Skin epidermis (tissue), 12 donors: Measurements from ENCODE around the gene LAMB1.
"Not testable (repeated sequence)": the region's sequence is repeated elsewhere in the genome, so short reads cannot be mapped to it uniquely, and the experiment has no call there.

Experiments used
- H3K27ac ChIP-seq, 21 experiments: fragments of 200-600 bp; sonication (generic) in 11 of 21; one replicate each; pipeline ENCODE4 v1.5.0; 2020; ENCODE audit warnings: mild to moderate bottlenecking in 3 of 21, inconsistent platforms in 2 of 21, moderate library complexity in 2 of 21
- H3K4me3 ChIP-seq, 7 experiments: fragments of 200-600 bp; sonication (generic) in 2 of 7; one replicate each; pipeline ENCODE4 v1.5.0; 2020; ENCODE audit warnings: inconsistent platforms in 2 of 7, mild to moderate bottlenecking in 2 of 7, moderate library complexity in 1 of 7

Gene LAMB1

GRCh38 chr7:107977048-107977447 is 25.9 kb downstream of the LAMB1 start:
- Histone ChIP-seq H3K27ac (no peak overlapping the region), H3K4me3 (no peak overlapping the region)

- H3K27ac ChIP-seq, result no peak overlapping the region
- H3K4me3 ChIP-seq, result no peak overlapping the region
Measured at GRCh38 chr7:107976620-107977019, 26.3 kb downstream of the LAMB1 start.

DNA sequence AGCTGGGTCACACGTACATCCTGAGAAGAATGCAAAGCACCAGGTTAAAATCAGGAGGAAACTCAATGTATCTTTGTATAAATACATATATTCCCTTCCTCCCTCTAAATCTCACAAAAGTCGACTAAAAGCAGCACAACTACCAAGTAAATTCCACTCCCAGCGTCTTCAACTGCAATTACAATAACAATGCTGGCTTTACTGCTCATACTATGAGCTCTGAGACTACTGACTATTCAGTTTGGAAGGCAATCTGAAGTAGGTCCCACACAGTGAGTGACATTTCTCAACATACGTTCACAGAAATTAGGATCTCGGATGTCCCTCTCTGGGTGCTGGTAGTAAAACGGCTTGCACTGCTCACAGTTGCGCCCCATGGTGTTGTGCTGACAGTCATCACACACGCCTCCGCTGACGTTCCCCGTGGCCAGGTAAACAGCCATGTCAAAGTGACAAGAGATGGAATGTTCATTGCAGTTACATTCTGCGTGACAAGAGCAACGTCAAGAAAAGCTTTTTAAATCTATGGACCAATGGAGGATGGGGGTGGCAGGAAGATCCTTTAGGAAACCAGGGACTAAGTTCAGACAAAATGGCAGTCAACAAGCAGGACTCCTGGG is 27.5 kb downstream of the LAMB1 start:
- no peak overlapping the region for H3K27ac ChIP-seq

GRCh38 chr7:107973861-107974260 is 29.1 kb downstream of the LAMB1 start:
- H3K27ac ChIP-seq, result peak overlapping the region in 4 of 21 experiments; percentile 5 to 80 (median 50)
- no peak overlapping the region for H3K4me3 ChIP-seq

More for the DNA sequence above, 27.5 kb downstream of the LAMB1 start:
- no peak overlapping the region for H3K4me3 ChIP-seq

- Histone ChIP-seq H3K4me3 (no peak overlapping the region), H3K27ac (peak overlapping the region in 7 of 21 experiments; percentile 7 to 80 (median 47))
Measured at GRCh38 chr7:107972941-107973376, 30.0 kb downstream of the LAMB1 start.

DNA sequence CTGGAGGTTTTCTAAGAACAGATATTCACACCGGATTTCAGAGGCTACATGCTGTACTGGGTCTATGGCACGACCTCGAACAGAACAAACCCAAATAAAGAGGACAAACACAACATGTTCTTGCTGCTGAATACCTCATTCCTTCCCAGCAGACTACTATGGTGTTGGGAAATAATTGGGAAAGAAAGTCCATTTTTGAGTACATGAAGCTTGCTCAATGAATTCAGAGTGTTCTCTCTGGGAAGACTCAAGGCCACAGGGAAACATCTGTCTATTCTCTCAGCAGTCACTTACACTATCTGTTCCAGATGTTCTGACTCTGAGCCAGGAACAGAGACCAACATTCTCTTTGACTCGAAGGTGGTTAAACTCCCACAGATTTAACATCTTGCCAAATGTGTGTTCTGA is 30.9 kb downstream of the LAMB1 start:
- peak overlapping the region in 16 of 21 experiments; percentile 6 to 80 (median 52) for H3K27ac ChIP-seq

DNA sequence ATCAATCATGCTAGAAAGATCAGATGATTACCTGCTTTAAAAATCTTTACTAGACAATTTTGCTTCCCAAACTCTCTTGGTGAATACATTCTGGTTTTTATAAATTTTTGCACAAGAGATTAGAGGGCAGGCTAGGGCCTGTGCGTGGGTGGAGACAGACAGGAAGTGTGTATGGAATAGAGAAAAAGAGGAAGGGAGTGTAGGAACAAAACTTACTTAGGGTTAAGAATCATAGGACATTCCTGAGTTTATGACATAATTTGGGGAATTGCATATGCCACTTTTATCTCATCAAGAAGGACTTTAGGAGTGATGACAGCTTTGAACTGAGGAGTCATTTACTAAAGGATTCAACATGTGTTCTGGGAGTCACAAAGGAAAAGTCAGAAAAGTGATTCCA is 31.3 kb downstream of the LAMB1 start:
- Histone ChIP-seq H3K4me3 (no peak overlapping the region), H3K27ac (peak overlapping the region in 17 of 21 experiments; percentile 1 to 80 (median 56))

More for the DNA sequence above, 30.9 kb downstream of the LAMB1 start:
- H3K4me3 ChIP-seq, result no peak overlapping the region

DNA sequence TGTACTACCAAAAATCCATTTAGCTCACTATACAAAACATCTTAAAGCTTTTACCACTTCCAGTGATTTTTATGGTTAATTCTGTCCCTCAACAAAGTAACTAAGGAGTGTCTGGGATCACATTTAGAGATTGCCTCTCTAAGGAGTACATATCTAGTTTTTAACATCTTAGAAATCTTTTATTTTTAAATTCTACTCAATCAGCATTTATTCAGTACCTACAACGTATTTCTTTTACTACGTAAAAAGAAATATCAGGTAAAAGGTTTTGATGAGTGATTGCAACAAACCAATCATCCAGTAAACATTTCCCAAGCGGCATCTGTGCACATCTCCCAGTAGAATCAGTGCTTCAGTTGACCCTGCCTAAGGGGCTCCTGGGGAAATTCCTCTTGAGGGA is 31.9 kb downstream of the LAMB1 start:
- Histone ChIP-seq H3K4me3 (no peak overlapping the region), H3K27ac (peak overlapping the region in 16 of 21 experiments; percentile 1 to 80 (median 46))

DNA sequence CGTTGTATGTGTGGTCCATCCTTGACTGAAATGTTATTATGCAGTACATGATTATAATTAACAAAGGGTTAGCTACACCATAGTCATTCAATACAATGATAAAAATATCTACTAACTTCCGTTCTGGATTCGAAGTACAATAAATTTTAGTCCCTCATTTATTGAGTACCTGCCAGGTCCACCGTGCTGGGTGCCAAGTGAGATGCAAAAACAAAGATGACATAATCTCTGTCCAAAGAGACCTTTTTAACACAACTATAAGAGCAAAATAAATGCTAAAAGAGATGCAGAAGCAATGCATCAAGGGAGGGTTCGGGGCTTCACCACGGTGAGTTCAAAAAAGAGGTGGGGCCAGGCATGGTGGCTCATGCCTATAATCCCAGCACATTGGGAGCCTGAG is 33.1 kb downstream of the LAMB1 start:
- H3K27ac ChIP-seq, result no peak overlapping the region
- H3K4me3 ChIP-seq, result no peak overlapping the region

DNA sequence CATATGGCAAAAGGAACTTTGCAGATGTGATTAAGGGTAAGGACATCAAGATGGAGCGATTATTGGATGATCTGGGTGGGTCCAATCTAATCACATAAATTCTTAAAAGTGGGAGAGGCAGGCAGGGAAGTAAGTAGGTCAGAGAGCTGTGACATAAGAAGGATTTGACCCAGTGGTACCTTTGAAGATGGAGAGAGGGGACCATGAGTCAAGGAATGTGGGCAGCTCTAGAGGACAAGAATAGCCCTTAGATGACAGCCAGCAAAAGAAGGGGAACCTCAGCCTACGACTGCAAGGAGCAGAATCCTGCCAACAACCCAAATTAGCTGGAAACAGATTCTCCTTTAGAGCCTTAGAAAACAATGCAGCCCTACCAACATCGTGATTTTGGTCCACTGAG is 34.5 kb downstream of the LAMB1 start:
- no peak overlapping the region for H3K27ac ChIP-seq

GRCh38 chr7:107967420-107967819 is 35.5 kb downstream of the LAMB1 start:
- no peak overlapping the region for H3K27ac ChIP-seq
- no peak overlapping the region for H3K4me3 ChIP-seq

More for the DNA sequence above, 34.5 kb downstream of the LAMB1 start:
- no peak overlapping the region for H3K4me3 ChIP-seq

GRCh38 chr7:107966711-107967110 is 36.2 kb downstream of the LAMB1 start:
- H3K4me3 ChIP-seq, result no peak overlapping the region
- peak overlapping the region in 1 of 21 experiments; percentile 13 for H3K27ac ChIP-seq

DNA sequence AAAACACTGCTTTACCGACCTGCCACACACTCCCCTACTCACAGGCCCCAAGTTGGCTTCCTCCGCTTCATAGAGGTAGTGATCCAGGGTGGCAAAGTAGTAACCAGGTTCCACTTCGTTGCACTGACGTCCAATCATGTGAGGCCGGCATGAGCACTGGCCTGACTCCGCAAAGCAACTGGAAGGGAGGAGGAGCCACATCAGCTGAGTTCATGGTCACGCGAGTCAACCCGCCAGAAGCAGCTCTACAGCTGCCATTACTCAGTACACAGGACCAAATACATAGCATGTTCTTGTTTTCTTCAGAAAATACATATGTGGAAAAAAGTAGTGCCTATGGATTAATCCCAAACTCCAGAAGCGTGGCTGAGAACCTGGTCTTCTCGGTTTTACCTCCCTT is 38.5 kb downstream of the LAMB1 start:
- Histone ChIP-seq H3K27ac (no peak overlapping the region), H3K4me3 (no peak overlapping the region)

- H3K27ac ChIP-seq, result no peak overlapping the region
- H3K4me3 ChIP-seq, result no peak overlapping the region
Measured at GRCh38 chr7:107962817-107963216, 40.1 kb downstream of the LAMB1 start.

- H3K27ac ChIP-seq, result no peak overlapping the region
Measured at GRCh38 chr7:107961405-107961804, 41.6 kb downstream of the LAMB1 start.

DNA sequence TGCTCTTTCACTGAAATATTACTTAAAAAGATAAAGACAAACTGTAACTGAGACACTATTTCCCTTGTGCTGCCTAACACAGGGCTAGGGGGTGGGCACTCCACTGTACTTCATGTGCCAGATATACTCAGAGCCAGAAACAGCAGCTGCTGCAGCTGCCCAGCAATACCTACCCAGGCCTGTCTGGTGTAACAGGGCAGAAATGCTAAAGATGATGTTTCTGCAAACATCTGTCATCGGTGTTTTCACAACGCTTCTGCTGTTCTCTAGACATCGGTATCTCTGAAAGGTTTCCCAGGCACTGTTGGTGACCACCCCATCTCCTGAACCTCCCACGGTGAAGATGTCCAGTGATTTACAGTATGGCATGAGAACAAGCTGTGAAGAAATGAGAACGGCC is 42.7 kb downstream of the LAMB1 start:
- Histone ChIP-seq H3K4me3 (no peak overlapping the region), H3K27ac (no peak overlapping the region)

More at GRCh38 chr7:107961405-107961804, 41.6 kb downstream of the LAMB1 start:
- H3K4me3 ChIP-seq, result no peak overlapping the region

- Histone ChIP-seq H3K27ac (peak overlapping the region in 4 of 21 experiments; percentile 32 to 74 (median 42)), H3K4me3 (no peak overlapping the region)
Measured at GRCh38 chr7:107959527-107959898, 43.4 kb downstream of the LAMB1 start.

DNA sequence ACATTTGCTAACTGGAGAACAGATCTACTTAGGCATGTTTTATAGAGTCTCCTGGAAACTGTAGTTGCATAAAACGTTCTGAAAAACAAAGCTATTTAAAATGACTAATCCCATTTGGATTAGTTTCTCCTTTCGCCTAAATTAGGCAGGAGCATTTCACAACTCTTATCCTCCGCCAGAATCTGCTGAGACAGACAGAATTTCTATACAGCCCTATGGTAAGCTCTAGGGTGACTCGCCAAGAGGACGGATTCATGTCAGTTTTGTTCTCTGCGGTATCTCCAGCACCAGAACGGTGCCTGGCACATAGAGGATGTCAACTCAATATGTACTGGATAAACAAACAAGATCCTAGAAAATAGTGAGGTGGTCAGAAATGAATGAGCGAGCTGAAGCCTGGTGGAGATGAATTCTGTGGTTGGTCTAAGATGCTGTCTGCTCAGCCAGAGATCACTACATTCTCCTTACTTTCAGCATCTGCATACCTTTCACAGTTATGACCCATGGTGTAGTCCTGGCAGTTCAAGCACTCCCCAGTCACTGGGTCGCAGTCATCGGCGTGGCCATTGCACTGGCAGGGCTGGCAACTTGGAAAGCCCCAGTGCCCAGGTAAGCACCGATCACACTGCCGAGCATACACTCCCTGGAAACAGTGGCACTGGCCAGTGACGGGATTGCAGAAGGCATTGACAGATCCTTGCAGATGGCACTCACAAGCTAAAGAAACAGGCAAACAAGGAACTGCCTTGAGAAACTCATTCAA is 44.0 kb downstream of the LAMB1 start:
- H3K27ac ChIP-seq, result peak overlapping the region in 7 of 21 experiments; percentile 6 to 74 (median 37)
- H3K4me3 ChIP-seq, result no peak overlapping the region

- peak overlapping the region in 7 of 21 experiments; percentile 26 to 74 (median 43) for H3K27ac ChIP-seq
- H3K4me3 ChIP-seq, result no peak overlapping the region
Measured at GRCh38 chr7:107957436-107957835, 45.5 kb downstream of the LAMB1 start.

- H3K4me3 ChIP-seq, result not testable (repeated sequence)
- H3K27ac ChIP-seq, result peak overlapping the region in 3 of 21 experiments; percentile 35 to 74 (median 61)
Measured at GRCh38 chr7:107956950-107957349, 46.0 kb downstream of the LAMB1 start.

DNA sequence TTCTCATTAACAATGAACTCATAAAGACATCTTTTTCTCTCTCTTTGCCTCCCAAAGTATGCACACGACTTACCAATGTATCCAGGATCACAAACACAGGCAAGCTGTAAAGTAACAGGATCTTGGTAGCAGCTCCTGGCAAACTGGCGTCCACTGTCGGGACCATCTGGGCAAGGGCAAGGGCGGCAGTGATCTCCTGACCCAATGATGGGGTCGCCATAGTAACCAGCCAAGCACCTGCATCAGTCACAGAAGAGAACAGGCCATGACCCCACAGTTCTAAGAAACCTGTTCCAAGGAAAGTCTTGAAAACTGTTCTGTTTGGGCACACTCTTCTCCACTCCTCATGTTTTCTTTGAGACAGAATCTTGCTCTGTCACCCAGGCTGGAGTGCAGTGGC is 47.6 kb downstream of the LAMB1 start:
- H3K27ac ChIP-seq, result no peak overlapping the region
- H3K4me3 ChIP-seq, result no peak overlapping the region
